HepG2 (cell line): Measurements from ENCODE around the gene CTDSPL2. TPM values are rescaled to one million over a fixed set of nuclear protein-coding genes. Genes with fewer than 3 reads are reported as not detected.

Experiments used
- ATAC-seq: fragments of 200-7000 bp; cut with Tn5 transposase; 3 replicates; pipeline ENCODE4 v1.9.1; 2020; ENCODE audit warnings: mild to moderate bottlenecking, moderate library complexity
- BruUV-seq: library from RNA; stranded (reverse); fragments of 400-500 nt; replicated peaks from 2 replicates; lab custom pipeline; 2021; lab: Mats Ljungman, UMichigan
- CTCF ChIA-PET: fragments of 300-600 bp; formaldehyde crosslinking; extraction: SDS; loops from one replicate; lab custom pipeline; 2021; ENCODE audit warnings: low total read pairs, inconsistent platforms, low intra/inter-chr PET ratio; lab: Yijun Ruan, JAX
- POLR2A ChIA-PET: fragments of 350-600 bp; sonication (Branson Sonifier 250); formaldehyde crosslinking; loops from one replicate; lab custom pipeline; 2020; ENCODE audit warnings: antibody characterized with exemption, inconsistent platforms; lab: Yijun Ruan, JAX
- DNase-seq: peaks from one replicate; pipeline ENCODE4 v3.0.0-alpha.2; 2015; ENCODE audit warnings: low spot score
- FAIRE-seq: peaks from 3 replicates; lab custom pipeline; 2011; peaks lifted over from hg19 to GRCh38; lab: Jason Lieb, UNC
- H2AFZ ChIP-seq: one replicate; pipeline ENCODE4 v1.6.1; 2011; ENCODE audit warnings: low read length, inconsistent platforms
- H3K27ac ChIP-seq: fragments of 300-600 bp; 3 replicates; pipeline ENCODE4 v1.8.0; 2011; ENCODE audit warnings: mixed run types, mild to moderate bottlenecking, mixed read lengths, low read length, inconsistent platforms; ENCODE audit not compliant: insufficient read depth; ENCODE audit errors: extremely low read length
- H3K27me3 ChIP-seq, 2 experiments: fragments of 200-600 bp in 1 of 2; 2 replicates in 1 of 2; 3 replicates in 1 of 2; pipeline versions ENCODE4 v1.6.0 to v1.8.0; 2011; ENCODE audit warnings: low read length in 2 of 2, mild to moderate bottlenecking in 2 of 2, moderate library complexity in 2 of 2, inconsistent platforms in 1 of 2; ENCODE audit not compliant: insufficient read depth in 2 of 2, control insufficient read depth in 1 of 2
- H3K36me3 ChIP-seq, 2 experiments: fragments of 200-600 bp in 1 of 2; replicated peaks in 1 of 2; 2 replicates in 1 of 2; 3 replicates in 1 of 2; pipeline versions ENCODE4 v1.5.1 to v1.8.0; 2011; ENCODE audit warnings: low read length in 2 of 2, inconsistent platforms in 1 of 2; ENCODE audit not compliant: insufficient read depth in 2 of 2, control insufficient read depth in 1 of 2
- H3K4me1 ChIP-seq: 2 replicates; pipeline ENCODE4 v1.5.1; 2012; ENCODE audit warnings: low read length, inconsistent platforms; ENCODE audit not compliant: insufficient read depth
- H3K4me2 ChIP-seq: 2 replicates; pipeline ENCODE4 v1.6.0; 2011; ENCODE audit warnings: low read depth, low read length, inconsistent platforms
- H3K4me3 ChIP-seq, 3 experiments: fragments of 200-600 bp in 1 of 3; sonication (generic), shearing (Covaris generic) in 1 of 3; replicated peaks in 1 of 3; 2 replicates each; pipeline ENCODE4 v1.5.1; 2011 to 2016; ENCODE audit warnings: low read length in 3 of 3, inconsistent platforms in 2 of 3, low read depth in 2 of 3, mild to moderate bottlenecking in 2 of 3, control low read depth in 1 of 3, mixed read lengths in 1 of 3; ENCODE audit not compliant: insufficient read depth in 1 of 3
- H3K79me2 ChIP-seq: one replicate; pipeline ENCODE4 v1.6.1; 2011; ENCODE audit warnings: low read length, inconsistent platforms; ENCODE audit not compliant: insufficient read depth
- H3K9ac ChIP-seq: 2 replicates; pipeline ENCODE4 v1.6.0; 2011; ENCODE audit warnings: mild to moderate bottlenecking, low read depth, low read length, inconsistent platforms; ENCODE audit not compliant: insufficient read depth
- H3K9me3 ChIP-seq: 2 replicates; pipeline ENCODE4 v1.5.1; 2012; ENCODE audit warnings: mild to moderate bottlenecking, low read length
- H4K20me1 ChIP-seq: 2 replicates; pipeline ENCODE4 v1.6.0; 2011; ENCODE audit warnings: inconsistent platforms, mild to moderate bottlenecking, low read length, moderate library complexity; ENCODE audit not compliant: insufficient read depth
- NR1H2 ChIP-seq: sonication (generic); formaldehyde crosslinking; IDR thresholded peaks from 2 replicates; pipeline ENCODE4 v1.8.1; 2022; ENCODE audit warnings: low read depth, missing genetic modification reagents, borderline replicate concordance
- SMAD9 ChIP-seq: sonication (generic); formaldehyde crosslinking; IDR thresholded peaks from 2 replicates; pipeline ENCODE4 v1.5.1; 2020; ENCODE audit warnings: mild to moderate bottlenecking, missing genetic modification reagents
- ZNF572 ChIP-seq: sonication (generic); formaldehyde crosslinking; IDR thresholded peaks from 2 replicates; pipeline ENCODE4 v1.5.1; 2020; ENCODE audit warnings: mild to moderate bottlenecking, missing genetic modification reagents
- ZSCAN25 ChIP-seq: sonication (generic); formaldehyde crosslinking; IDR thresholded peaks from 2 replicates; pipeline ENCODE4 v1.8.0; 2022; ENCODE audit warnings: mild to moderate bottlenecking, missing genetic modification reagents
- WGBS: methylation state at CpG from one replicate; pipeline ENCODE4 v1.1.6; 2017; ENCODE audit warnings: low lambda C conversion rate; 5-methylcytosine and 5-hydroxymethylcytosine counted together
- in situ Hi-C: cut with HindIII; loops from 2 replicates; pipeline ENCODE4 v1.10.0; 2017; ENCODE audit warnings: low pct_unique_long_range_greater_than_20kb; ENCODE audit not compliant: extremely low pct_ligation_motif_present
- intact Hi-C: fragments of 100-400 bp; cut with micrococcal nuclease; formaldehyde crosslinking; loops from one replicate; pipeline ENCODE4 v1.10.0; 2022; ENCODE audit not compliant: unreplicated experiment
- polyA plus RNA-seq, 8 experiments: library from polyadenylated mRNA; depleted of rRNA in 3 of 8; stranded (reverse) in 7 of 8; unstranded in 1 of 8; fragments of >200 nt; fragmentation: Illumina TruSeq in 4 of 8; extraction: Trizol in 4 of 8; gene quantifications; 2 replicates each; pipeline versions ENCODE4 v1.2.1 to v1.2.3, GENCODE V29; 2011 to 2016; ENCODE audit warnings: low read depth in 4 of 8, missing spikeins in 1 of 8, mixed read lengths in 1 of 8; ENCODE audit not compliant: insufficient read depth in 1 of 8
- total RNA-seq, 5 experiments: library from RNA; depleted of rRNA; stranded (reverse); fragments of >200 nt; fragmentation: Illumina TruSeq; extraction: Trizol; gene quantifications; 2 replicates each; pipeline ENCODE4 v1.2.3, GENCODE V29; 2016; ENCODE audit warnings: low read depth in 1 of 5
- TF ChIP-seq, protein P1 (sequence below): sonication (generic); formaldehyde crosslinking; IDR thresholded peaks from 2 replicates; pipeline ENCODE4 v1.8.0; 2022; ENCODE audit warnings: mild to moderate bottlenecking, missing genetic modification reagents
- TF ChIP-seq, protein P2 (sequence below): sonication (generic); formaldehyde crosslinking; IDR thresholded peaks from 2 replicates; pipeline ENCODE4 v1.5.1; 2020; ENCODE audit warnings: mild to moderate bottlenecking, missing genetic modification reagents

CTDSPL2 gene
- total and polyA plus RNA-seq, 2 of the 13 experiments (the other 11 are each of a cell fraction or from before 2014, with no cell fraction given) = 37.4 to 56.2 TPM

DNA sequence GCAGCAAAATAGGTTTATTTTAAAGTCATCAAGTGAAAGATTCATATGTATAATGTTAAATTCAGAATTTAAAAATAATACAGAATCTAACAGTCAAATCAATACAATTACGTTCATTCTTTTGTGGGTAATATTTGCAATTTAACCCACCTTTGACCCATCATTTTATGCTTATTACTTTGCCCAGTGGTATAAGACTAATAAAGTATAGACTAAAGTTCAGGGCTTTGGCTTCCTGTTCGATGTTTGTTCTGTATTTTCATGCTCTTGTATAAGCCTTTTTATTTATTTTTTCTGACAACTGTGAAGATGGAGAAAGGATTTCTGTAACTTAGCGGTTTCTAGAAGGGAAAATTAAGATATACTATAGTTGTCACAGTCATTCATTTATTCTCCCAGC is 65.2 kb downstream of the CTDSPL2 start (continued):
- TF ChIP-seq ZSCAN25 (CRISPR knock-in tag) (no peak), SMAD9 (CRISPR knock-in tag) (no peak), NR1H2 (CRISPR knock-in tag) (no peak)
- TF ChIP-seq, protein P1, sequence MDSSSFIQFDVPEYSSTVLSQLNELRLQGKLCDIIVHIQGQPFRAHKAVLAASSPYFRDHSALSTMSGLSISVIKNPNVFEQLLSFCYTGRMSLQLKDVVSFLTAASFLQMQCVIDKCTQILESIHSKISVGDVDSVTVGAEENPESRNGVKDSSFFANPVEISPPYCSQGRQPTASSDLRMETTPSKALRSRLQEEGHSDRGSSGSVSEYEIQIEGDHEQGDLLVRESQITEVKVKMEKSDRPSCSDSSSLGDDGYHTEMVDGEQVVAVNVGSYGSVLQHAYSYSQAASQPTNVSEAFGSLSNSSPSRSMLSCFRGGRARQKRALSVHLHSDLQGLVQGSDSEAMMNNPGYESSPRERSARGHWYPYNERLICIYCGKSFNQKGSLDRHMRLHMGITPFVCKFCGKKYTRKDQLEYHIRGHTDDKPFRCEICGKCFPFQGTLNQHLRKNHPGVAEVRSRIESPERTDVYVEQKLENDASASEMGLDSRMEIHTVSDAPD (CRISPR knock-in tag) = no peak
- TF ChIP-seq, protein P2, sequence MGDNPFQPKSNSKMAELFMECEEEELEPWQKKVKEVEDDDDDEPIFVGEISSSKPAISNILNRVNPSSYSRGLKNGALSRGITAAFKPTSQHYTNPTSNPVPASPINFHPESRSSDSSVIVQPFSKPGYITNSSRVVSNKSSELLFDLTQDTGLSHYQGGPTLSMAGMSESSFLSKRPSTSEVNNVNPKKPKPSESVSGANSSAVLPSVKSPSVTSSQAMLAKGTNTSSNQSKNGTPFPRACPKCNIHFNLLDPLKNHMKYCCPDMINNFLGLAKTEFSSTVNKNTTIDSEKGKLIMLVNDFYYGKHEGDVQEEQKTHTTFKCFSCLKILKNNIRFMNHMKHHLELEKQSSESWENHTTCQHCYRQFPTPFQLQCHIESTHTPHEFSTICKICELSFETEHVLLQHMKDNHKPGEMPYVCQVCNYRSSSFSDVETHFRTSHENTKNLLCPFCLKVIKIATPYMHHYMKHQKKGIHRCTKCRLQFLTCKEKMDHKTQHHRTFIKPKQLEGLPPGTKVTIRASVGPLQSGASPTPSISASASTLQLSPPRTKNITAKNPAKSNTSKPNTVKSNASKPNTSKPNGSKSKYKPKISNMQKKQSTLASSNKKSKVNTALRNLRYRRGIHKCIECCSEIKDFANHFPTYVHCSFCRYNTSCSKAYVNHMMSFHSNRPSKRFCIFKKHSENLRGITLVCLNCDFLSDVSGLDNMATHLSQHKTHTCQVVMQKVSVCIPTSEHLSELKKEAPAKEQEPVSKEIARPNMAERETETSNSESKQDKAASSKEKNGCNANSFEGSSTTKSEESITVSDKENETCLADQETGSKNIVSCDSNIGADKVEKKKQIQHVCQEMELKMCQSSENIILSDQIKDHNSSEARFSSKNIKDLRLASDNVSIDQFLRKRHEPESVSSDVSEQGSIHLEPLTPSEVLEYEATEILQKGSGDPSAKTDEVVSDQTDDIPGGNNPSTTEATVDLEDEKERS (CRISPR knock-in tag) = no peak

DNA sequence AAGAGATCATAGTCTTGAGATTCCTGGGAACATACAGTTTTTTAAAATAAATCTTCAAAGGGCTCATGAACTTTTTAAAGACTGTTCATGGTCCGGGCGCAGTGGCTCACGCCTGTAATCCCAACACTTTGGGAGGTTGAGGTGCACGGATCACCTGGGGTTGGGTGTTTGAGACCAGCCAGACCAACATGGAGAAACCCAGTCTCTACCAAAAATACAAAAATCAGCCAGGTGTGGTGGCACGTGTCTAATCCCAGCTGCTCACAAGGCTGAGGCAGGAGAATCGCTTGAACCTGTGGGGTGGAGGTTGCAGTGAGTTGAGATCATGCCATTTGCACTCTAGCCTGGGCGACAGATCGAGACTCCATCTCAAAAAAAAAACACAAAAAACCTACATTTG is 68.1 kb downstream of the CTDSPL2 start:
- FAIRE-seq = no peak
- Histone ChIP-seq H3K27me3 (no peaks in the 10 kb centered on the region), H2AFZ (no peak overlapping the region), H3K4me1 (no peaks in the 10 kb centered on the region), H3K9ac (no peak overlapping the region), H3K4me2 (no peak overlapping the region), H3K4me3 (no peak overlapping the region), H3K9me3 (no peaks in the 10 kb centered on the region), H3K36me3 (peaks cover 7 to 49% of the 10 kb centered on the region in 2 experiments), H4K20me1 (no peaks in the 10 kb centered on the region), H3K79me2 (no peaks in the 10 kb centered on the region), H3K27ac (no peak overlapping the region)
- intact Hi-C loops (no loop called here), in situ Hi-C loops (no loop called here)
- ATAC-seq = no peak
- no peak for DNase-seq
- ChIA-PET POLR2A (no interaction called here), CTCF (no interaction called here)
- no TSS peak for BruUV-seq
- WGBS = 96% methylated on average over 8 of the region's 8 CpGs
- TF ChIP-seq ZNF572 (CRISPR knock-in tag) = no peak
- TF ChIP-seq, all 625 proteins: peak for 0
